ENCODE data around the gene NKD1. TPM values are rescaled to one million over a fixed set of nuclear protein-coding genes. Genes with fewer than 3 reads are reported as not detected.

The NKD1 gene
- total and polyA plus RNA-seq, 2 of the 8 experiments (the other 6 are each of a cell fraction or from before 2014, with no cell fraction given) = 0.70 to 4.5 TPM

DNA sequence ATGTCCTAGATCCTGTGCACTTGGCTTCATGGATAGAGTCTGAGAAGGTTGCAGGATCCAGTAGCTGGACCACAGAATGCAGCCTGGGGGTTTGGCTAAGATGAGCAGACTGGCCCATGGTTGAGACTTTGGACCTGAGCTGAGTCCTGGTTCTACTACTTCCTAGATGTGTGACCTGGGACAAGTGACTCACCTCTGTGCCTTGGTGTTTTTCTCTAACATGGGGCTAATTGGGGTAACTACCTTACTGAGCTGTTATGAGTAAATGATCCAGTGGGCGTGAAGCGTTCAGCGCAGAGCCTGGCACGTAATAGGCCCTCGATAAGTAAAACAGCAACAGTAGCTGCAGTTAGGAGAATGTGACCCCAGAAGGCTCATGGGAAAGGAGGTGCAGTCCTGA lies 94.2 kb downstream of the NKD1 start (continued):
- TF ChIP-seq CTCF (IDR thresholded peaks at IDR 0.05; ENCODE audit: control extremely low read depth in 1 of 3, insufficient read depth in 1 of 3, low read depth in 1 of 3, low read length in 3 of 3) = no peak
- no peak for TF ChIP-seq KDM5A (IDR thresholded peaks at IDR 0.05; ENCODE audit: low read length)
- TF ChIP-seq NRF1 (IDR thresholded peaks at IDR 0.05; ENCODE audit: low read depth, low read length) = no peak

All from H1 (cell line).